Neuron (in vitro differentiated cells): ENCODE results near the gene ALG12.

ENCODE experiments used
- H2AFZ ChIP-seq: one replicate; pipeline ENCODE4 v1.6.1; 2013; ENCODE audit warnings: low read depth, mild to moderate bottlenecking, inconsistent platforms, low read length, moderate library complexity
- H3K27me3 ChIP-seq: one replicate; pipeline ENCODE4 v1.6.1; 2013; ENCODE audit warnings: low read length; ENCODE audit not compliant: insufficient read depth
- H3K36me3 ChIP-seq: one replicate; pipeline ENCODE4 v1.6.1; 2013; ENCODE audit warnings: low read length; ENCODE audit not compliant: insufficient read depth
- H3K4me1 ChIP-seq: one replicate; pipeline ENCODE4 v1.6.1; 2013; ENCODE audit warnings: low read length; ENCODE audit not compliant: insufficient read depth
- H3K4me3 ChIP-seq: 2 replicates; pipeline ENCODE4 v1.5.1; 2013; ENCODE audit warnings: mild to moderate bottlenecking, low read length, moderate library complexity
- H3K9me3 ChIP-seq: one replicate; pipeline ENCODE4 v1.6.1; 2013; ENCODE audit warnings: low read length

ALG12 gene

DNA sequence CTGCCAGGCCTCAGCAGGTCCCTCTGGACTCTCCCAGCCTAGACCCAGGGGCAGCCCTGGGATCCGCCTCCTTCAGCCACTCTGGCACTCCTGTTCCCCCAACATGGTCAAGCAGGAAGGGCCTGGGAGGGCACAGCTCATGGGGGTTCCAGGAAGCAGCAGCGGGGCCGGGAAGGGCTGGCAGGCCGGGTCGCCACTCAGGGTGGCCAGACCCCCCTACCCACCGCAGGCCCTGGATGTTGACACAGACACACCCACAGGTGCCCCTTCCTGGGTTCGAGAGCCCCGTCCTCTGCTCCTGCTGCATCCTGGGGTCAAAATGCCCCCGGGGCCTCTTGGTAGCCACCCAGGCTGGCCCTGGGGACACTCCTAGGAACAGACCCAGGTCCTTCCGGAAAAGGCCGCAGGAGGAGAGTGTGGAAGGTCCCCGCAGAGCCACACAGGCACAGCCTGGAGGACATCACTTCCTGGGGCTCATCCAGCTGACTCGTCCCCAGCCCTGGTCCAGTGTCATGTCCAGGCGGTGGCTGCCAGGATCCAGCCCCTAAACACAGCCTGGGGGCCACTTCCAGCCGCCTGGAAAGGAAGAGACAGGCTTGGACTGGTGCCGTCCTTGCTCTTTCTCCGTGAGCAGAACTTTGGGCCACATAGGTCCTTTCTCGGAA is 35.6 kb upstream of the ALG12 start:
- Histone ChIP-seq H3K27me3 (no peaks in the 10 kb centered on the region), H2AFZ (no peak overlapping the region), H3K9me3 (no peaks in the 10 kb centered on the region), H3K4me3 (no peak overlapping the region), H3K36me3 (no peaks in the 10 kb centered on the region), H3K4me1 (peaks cover 22% of the 10 kb centered on the region)

DNA sequence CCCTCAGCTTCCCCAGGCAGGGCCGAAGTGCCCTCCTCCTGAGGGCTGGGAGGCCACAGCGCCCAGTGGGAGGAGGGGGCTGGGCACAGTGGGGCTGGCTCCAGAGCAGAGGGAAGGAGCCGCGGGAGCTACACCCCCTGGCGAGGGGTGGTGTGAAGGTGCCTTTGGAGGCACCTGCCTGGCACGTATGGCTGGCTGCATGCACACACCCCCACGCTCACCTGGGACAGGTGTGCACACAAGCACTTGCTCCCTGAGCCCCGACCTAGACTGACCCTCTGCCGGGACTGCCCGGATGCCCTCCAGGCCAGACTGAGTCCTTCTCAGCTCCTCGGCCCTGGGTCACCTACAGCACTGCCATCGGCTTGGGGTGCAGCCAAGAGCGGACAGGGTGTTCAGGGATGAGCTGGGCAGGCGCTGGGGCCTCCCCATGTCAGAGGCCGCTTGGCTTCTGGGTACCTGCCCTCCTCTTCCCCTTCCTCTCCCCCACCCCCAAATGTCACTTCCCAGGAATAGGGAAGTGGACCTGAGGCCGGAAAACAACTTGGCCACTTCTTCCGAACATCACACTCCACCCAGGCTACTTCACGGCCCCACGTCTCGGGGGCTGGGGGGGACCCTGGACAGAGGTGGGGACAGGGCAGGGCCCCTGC is 34.9 kb upstream of the ALG12 start:
- Histone ChIP-seq H3K4me3 (no peak overlapping the region), H3K4me1 (peaks cover 20% of the 10 kb centered on the region), H3K27me3 (no peaks in the 10 kb centered on the region), H3K36me3 (no peaks in the 10 kb centered on the region), H2AFZ (no peak overlapping the region), H3K9me3 (no peaks in the 10 kb centered on the region)

DNA sequence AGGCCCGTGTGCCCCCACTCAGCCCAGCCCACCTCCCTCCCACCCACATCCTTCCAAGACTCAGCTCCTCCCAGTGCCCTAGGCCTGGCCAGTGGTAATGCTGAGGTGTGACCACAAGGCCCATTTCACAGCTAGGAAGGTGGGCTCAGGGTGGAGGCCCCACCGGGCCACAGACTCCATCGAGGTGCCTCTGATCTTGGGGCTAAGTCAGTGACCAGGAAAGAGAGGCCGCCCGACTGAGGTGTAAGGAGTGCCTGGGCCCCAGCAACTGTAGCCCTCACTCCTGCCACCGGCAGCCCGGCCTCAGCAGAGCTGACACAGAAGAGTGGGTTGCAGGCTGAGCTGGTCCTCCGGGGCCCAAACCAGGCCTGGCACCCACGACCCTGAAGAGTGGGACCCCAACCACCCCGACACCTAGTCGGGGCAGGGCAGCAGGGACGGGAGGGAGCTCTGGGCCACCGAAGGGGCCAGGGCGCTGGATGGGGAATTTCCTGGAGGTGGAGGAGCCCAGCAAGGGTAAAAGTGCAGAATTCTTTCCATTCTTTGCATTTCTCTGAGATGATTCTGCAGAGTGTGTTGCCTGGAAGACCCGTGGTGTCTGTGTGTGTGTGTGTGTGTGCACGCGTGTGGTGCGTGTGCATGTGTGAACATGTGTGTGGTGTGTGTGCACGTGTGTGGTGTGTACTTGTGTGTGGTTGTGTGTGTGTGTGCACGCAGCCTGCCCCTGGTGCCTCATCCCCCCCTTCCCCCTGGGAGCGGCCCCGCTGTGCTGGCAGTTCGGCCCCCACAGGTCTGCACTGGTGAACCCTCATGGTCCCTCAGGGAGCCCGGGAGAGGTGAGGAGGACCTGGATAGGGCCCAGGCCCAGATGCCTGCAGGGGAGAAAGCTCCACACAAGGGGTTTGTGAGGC is 34.0 kb upstream of the ALG12 start:
- Histone ChIP-seq H3K4me1 (peaks cover 28% of the 10 kb centered on the region), H3K4me3 (no peak overlapping the region), H3K9me3 (no peaks in the 10 kb centered on the region), H2AFZ (no peak overlapping the region), H3K36me3 (no peaks in the 10 kb centered on the region), H3K27me3 (no peaks in the 10 kb centered on the region)

DNA sequence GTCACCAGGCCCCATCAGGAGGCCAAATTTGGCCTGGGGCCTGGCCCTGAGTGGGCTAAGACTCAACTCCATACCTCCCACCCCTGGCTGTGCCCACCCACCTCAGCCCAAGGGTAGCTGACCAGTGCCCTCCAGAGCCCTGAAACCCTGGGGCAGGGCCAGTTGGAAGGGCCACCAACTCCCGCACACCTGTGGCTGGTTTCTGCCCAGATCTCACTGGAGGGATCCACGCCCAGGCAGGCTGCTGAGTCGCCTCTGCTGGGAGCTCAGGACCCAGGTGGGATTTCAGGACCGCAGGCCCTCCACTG is 33.4 kb upstream of the ALG12 start:
- no peak overlapping the region for H3K4me3 ChIP-seq
- H3K4me1 ChIP-seq: peaks cover 34% of the 10 kb centered on the region
- H2AFZ ChIP-seq: no peak overlapping the region

DNA sequence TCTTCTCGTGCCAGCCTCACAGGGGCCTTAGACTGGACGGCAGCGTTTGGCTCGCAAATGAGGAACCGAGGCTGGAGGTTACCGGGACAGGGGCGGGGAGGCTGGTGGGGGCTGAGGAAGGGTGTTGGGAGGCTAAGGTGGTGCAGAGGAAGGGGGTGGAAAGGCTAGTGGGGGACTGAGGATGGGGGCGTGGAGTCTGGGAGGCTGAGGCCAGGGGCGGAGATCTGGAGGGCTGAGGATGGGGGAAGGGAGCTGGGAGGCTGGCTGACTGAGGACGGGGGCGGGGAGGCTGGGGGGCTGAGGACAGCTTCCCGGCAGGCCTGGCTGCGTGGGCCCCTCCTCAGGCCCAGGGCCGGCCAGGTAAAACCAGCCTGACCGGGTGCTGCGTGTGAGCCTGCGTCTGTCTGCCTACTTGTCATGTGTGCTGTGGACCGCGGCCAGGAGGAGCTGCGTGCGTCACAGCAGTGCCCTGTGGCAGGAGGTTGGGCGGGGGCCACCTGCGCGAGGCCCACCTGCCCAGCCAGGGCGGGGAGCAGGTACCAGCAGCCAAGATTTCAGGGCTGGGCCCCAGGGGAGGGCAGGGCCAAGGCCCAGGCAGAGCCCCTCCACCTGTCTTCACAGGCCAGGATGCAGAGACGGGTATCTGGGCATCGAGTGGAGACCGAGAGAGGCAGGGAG is 32.9 kb upstream of the ALG12 start:
- Histone ChIP-seq H2AFZ (no peak overlapping the region), H3K36me3 (no peaks in the 10 kb centered on the region), H3K4me1 (peaks cover 37% of the 10 kb centered on the region)

More for the DNA sequence above, 33.4 kb upstream of the ALG12 start:
- Histone ChIP-seq H3K36me3 (no peaks in the 10 kb centered on the region), H3K27me3 (no peaks in the 10 kb centered on the region), H3K9me3 (no peaks in the 10 kb centered on the region)

DNA sequence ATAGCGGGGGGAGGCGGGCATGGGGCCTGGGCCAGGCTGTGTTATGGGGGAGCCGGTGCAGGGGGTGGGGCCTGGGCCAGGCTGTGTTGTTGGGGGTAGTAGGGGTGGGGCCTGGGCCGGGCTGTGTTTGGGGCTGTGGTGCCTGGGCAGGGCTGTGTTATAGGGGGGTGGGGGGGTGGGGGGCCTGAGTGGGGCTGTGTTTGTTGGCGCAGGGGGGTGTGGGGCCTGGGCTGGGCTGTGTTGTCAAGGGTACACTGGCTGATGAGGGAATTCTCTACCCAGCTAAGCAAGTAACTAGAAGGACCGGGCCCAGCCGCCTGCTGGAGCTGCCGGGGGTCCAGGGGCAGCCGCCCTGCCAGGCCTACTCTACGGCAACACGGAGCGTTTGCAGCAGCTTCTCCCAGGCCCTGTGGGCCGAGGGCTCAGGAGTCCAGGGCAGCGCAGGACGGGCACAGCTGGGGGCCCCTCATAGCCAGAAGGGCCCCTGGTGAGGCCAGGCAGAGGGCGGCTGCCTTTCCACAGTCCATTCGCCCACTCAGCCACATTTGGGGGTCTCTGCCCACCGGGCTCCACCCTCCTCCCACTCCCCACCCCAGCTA is 32.3 kb upstream of the ALG12 start:
- no peaks in the 10 kb centered on the region for H3K9me3 ChIP-seq
- no peak overlapping the region for H2AFZ ChIP-seq
- peaks cover 37% of the 10 kb centered on the region for H3K4me1 ChIP-seq
- no peak overlapping the region for H3K4me3 ChIP-seq
- H3K36me3 ChIP-seq: no peaks in the 10 kb centered on the region
- H3K27me3 ChIP-seq: no peaks in the 10 kb centered on the region

More for the DNA sequence above, 32.9 kb upstream of the ALG12 start:
- no peaks in the 10 kb centered on the region for H3K27me3 ChIP-seq
- H3K9me3 ChIP-seq: no peaks in the 10 kb centered on the region
- H3K4me3 ChIP-seq: no peak overlapping the region

DNA sequence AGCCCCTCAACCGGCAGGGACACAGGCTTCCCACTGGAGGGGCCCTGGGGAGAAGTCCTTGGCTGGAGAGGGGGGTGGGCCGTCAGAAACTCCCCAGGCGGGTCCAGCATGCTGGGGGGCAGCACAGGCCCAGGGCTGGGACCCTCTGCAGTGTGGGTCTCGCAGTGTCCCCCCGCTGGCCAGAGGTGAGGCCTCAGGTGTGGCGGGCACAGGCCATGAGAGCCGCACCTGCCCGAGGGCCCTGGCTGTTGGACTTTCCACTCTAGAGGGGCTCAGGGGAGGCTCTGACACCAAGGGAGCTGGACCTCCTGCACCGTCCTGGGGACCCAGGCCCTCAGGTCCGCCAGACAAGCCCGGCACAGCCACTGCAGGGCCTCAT is 31.7 kb upstream of the ALG12 start:
- Histone ChIP-seq H3K36me3 (no peaks in the 10 kb centered on the region), H2AFZ (no peak overlapping the region), H3K4me1 (peaks cover 37% of the 10 kb centered on the region), H3K4me3 (no peak overlapping the region), H3K9me3 (no peaks in the 10 kb centered on the region), H3K27me3 (no peaks in the 10 kb centered on the region)

DNA sequence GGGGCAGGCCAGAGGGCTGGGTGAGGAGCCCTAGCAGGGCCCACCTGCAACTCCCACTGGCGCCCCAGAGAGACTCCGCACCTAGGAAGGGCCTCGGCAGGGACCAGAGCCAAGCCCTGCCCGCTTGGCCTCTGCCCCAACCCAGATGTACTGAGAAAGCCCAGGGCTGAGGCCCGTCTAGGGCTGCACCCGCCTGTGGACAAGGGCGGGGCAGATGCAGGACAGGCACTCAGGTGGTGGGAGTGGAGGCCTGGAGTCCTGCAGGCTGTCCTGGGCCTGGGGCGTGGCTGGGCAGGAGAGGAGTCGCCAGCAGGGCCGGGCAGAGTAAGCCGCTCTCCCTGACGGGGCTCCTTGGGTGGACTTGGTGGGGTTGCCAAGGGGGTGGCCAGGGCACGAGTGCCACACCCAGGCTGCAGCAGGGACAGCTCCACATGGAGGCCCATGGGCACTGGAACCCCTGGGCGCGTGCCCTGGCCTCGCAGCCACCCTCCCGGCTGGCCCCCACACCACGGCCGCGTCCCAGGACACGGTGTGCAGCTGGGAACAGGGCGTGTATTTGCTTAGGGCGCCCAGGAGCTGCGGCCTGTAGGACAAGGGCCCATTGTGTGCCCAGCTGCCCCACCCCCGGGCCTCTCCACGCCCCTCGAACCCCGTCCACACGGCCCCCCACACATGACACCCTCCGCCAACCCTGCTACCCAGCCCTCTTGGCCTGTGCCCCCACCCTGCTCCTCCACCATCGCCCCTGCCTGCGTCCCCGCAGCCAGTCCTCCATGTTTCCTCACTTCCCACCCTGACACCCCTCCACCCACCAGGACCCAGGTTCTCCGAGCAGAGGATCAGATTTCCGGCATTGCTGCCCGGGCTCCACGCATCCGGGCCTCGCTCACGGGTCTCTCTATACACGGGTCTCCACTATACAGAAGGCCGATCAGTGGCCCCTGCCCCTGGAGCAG is 31.0 kb upstream of the ALG12 start:
- Histone ChIP-seq H3K4me1 (peaks cover 37% of the 10 kb centered on the region), H3K4me3 (no peak overlapping the region), H2AFZ (no peak overlapping the region), H3K9me3 (no peaks in the 10 kb centered on the region), H3K36me3 (no peaks in the 10 kb centered on the region), H3K27me3 (no peaks in the 10 kb centered on the region)

DNA sequence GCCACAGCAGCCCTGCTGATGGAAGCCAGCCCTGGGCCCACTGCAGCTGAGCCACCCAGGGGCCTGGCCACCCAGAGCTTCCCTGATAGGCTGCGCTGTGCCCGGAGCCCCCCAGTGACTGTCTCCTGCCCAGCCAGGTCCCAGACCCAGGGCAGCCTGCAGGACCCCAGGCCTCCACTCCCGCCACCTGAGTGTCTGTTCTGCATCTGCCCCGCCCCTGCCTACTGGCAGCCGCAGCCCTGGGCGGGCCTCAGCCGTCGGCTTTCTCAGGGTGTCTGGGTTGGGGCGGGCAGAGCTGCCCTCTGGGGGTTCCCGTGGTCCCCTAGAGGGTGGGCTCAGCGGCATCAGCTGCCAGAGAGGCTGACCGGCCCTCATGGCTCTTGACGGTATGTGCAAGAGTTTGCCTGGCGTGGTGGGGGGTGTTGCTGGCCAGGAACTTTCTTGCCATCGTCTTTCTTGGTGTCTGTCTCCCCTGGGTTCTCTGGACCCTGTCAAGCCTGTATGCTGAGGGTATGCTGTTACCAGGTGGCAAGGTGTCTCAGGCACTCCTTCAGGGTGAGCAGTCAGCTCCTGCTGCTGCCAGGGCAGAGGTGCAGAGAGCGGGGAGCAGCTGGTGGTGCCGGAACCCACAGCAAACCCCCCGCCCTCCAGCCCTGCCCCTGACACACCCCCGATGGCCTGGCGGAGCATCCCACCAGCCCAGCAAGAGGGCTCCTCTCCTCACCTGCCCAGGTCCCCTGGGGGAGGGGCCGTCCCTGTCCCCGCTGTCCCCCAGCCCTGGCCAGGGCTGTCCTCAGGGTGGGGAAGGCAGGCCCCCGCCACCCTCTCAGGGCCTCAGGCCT is 30.1 kb upstream of the ALG12 start:
- Histone ChIP-seq H2AFZ (no peak overlapping the region), H3K9me3 (no peaks in the 10 kb centered on the region), H3K27me3 (no peaks in the 10 kb centered on the region), H3K4me3 (no peak overlapping the region), H3K36me3 (no peaks in the 10 kb centered on the region), H3K4me1 (peaks cover 37% of the 10 kb centered on the region)

DNA sequence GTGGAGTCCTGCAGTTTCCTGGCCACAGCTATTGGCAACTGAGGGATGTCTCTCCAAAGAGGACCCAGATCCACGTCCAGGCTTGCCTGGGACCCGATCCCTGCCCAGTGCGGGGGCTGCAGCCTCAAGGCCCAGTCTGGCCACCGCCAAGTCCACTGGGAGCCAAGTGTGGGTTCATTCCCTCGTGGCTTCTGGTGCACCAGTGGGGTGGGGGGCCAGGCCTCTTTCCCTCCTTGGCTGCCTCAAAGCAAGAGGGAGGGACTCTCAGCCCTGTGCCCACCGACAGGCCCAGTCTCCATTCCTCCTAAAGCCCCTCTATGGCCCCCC is 29.0 kb upstream of the ALG12 start:
- Histone ChIP-seq H3K27me3 (no peaks in the 10 kb centered on the region), H3K36me3 (no peaks in the 10 kb centered on the region), H2AFZ (no peak overlapping the region), H3K4me1 (peaks cover 32% of the 10 kb centered on the region), H3K4me3 (no peak overlapping the region), H3K9me3 (no peaks in the 10 kb centered on the region)

DNA sequence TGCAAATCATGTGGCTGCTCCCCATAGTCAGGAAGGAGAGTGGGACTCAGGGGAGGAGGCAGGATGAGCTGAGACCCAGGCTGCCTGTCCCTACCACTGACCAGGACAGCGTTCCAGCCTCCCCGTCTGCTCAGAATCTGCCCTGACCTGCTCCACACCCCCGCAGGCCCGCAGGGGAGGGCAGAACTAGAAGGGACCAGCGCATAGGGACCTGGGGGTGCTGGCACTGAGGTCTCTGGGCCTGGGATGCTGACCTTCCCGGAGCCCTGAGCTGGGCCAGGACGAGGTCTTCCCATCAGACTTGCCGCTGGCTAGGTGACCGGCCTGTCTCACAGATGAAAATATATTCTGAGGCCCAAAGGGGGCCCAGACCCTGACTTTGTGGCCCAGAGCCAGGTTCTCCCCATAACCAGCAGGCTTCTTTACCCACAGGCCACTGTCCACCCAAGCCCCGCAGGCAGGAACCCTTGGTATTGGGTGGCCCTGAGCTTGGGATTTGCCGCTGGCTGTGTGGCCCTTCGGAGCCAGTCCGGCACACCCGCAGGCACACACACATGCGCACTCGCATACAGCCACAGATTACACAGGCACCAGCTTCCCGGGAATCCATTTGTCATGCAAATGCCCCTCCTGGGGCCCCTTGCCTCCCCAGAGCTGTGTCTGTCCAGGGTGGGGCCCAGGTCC is 28.5 kb upstream of the ALG12 start:
- H3K4me3 ChIP-seq: no peak overlapping the region
- H3K4me1 ChIP-seq: peaks cover 27% of the 10 kb centered on the region
- H3K9me3 ChIP-seq: no peaks in the 10 kb centered on the region
- no peaks in the 10 kb centered on the region for H3K27me3 ChIP-seq
- H2AFZ ChIP-seq: peak overlapping the region; percentile 32
- no peaks in the 10 kb centered on the region for H3K36me3 ChIP-seq
